SK-N-SH (cell line): ENCODE data around the gene DDX31. TPM values are rescaled to one million over a fixed set of nuclear protein-coding genes. Genes with fewer than 3 reads are reported as not detected.

ENCODE experiments used
- CTCF ChIA-PET: fragments of 300-600, 350-600 bp; formaldehyde crosslinking; extraction: SDS; loops from one replicate; lab custom pipeline; 2021; lab: Yijun Ruan, JAX
- POLR2A ChIA-PET: fragments of 350-600 bp; sonication (Branson Sonifier 250); formaldehyde crosslinking; extraction: SDS; loops from one replicate; lab custom pipeline; 2020; ENCODE audit warnings: antibody characterized with exemption, inconsistent platforms; lab: Yijun Ruan, JAX
- DNase-seq: peaks from one replicate; pipeline ENCODE4 v3.0.0; 2012
- H2AFZ ChIP-seq: fragments of 200-600 bp; sonication (generic); 2 replicates; pipeline ENCODE4 v1.8.1; 2016; ENCODE audit warnings: antibody characterized with exemption, mild to moderate bottlenecking, low read depth
- H3F3A ChIP-seq: fragments of 200-600 bp; sonication (generic); replicated peaks from 2 replicates; pipeline ENCODE3; 2016; ENCODE audit warnings: antibody characterized with exemption, mild to moderate bottlenecking; ENCODE audit not compliant: insufficient read depth
- H3K27ac ChIP-seq, 2 experiments: fragments of 200-500 bp in 1 of 2; fragments of 200-600 bp in 1 of 2; sonication (Bioruptor generic) in 1 of 2; sonication (generic), shearing (Covaris generic) in 1 of 2; 2 replicates each; pipeline versions ENCODE4 v1.5.1 to v1.6.1; 2014 to 2016; ENCODE audit warnings: low read depth in 2 of 2, inconsistent platforms in 1 of 2, low read length in 1 of 2, mild to moderate bottlenecking in 1 of 2, mixed read lengths in 1 of 2
- H3K27me3 ChIP-seq: fragments of 200-600 bp; sonication (generic), shearing (Covaris generic); 2 replicates; pipeline ENCODE4 v1.6.1; 2016; ENCODE audit warnings: mixed run types; ENCODE audit not compliant: insufficient read depth
- H3K36me3 ChIP-seq, 2 experiments: fragments of 200-500 bp in 1 of 2; fragments of 200-600 bp in 1 of 2; sonication (Bioruptor generic) in 1 of 2; sonication (generic) in 1 of 2; replicated peaks in 1 of 2; 2 replicates each; pipeline versions ENCODE3 to v1.5.1; 2014 to 2016; ENCODE audit warnings: low read length in 1 of 2, mild to moderate bottlenecking in 1 of 2; ENCODE audit not compliant: insufficient read depth in 2 of 2, control insufficient read depth in 1 of 2
- H3K4me1 ChIP-seq, 2 experiments: fragments of 200-500 bp in 1 of 2; fragments of 200-600 bp in 1 of 2; sonication (Bioruptor generic) in 1 of 2; sonication (generic), shearing (Covaris generic) in 1 of 2; 2 replicates each; pipeline versions ENCODE4 v1.5.1 to v1.6.1; 2014 to 2016; ENCODE audit warnings: low read depth in 1 of 2, low read length in 1 of 2, mixed run types in 1 of 2; ENCODE audit not compliant: insufficient read depth in 2 of 2, control insufficient read depth in 1 of 2
- H3K4me2 ChIP-seq: fragments of 200-600 bp; sonication (generic), shearing (Covaris generic); 2 replicates; pipeline ENCODE4 v1.6.1; 2017; ENCODE audit warnings: mixed run types
- H3K4me3 ChIP-seq, 2 experiments: fragments of 200-500 bp in 1 of 2; fragments of 200-600 bp in 1 of 2; sonication (Bioruptor generic) in 1 of 2; sonication (generic), shearing (Covaris generic) in 1 of 2; 2 replicates each; pipeline versions ENCODE4 v1.5.1 to v1.8.1; 2014 to 2016; ENCODE audit warnings: low read depth in 2 of 2, inconsistent platforms in 1 of 2, low read length in 1 of 2, mild to moderate bottlenecking in 1 of 2, mixed read lengths in 1 of 2, moderate library complexity in 1 of 2
- H3K79me2 ChIP-seq: fragments of 200-600 bp; sonication (generic); 2 replicates; pipeline ENCODE4 v1.8.1; 2017; ENCODE audit warnings: mild to moderate bottlenecking; ENCODE audit not compliant: insufficient read depth
- H3K9ac ChIP-seq: fragments of 200-600 bp; sonication (generic); 2 replicates; pipeline ENCODE4 v1.6.1; 2017; ENCODE audit warnings: mixed run types
- H3K9me2 ChIP-seq: fragments of 200-600 bp; sonication (generic); 2 replicates; pipeline ENCODE4 v1.6.1; 2017; ENCODE audit warnings: mixed run types
- H3K9me3 ChIP-seq: fragments of 200-600 bp; sonication (generic); 2 replicates; pipeline ENCODE4 v1.6.1; 2017; ENCODE audit warnings: mixed run types, mild to moderate bottlenecking, moderate library complexity
- H4K20me1 ChIP-seq: fragments of 200-600 bp; sonication (generic); 2 replicates; pipeline ENCODE4 v1.6.1; 2017; ENCODE audit warnings: mild to moderate bottlenecking, mixed run types; ENCODE audit not compliant: insufficient read depth
- FOSL2 ChIP-seq: IDR thresholded peaks from 2 replicates; pipeline ENCODE4 v1.4.0; 2012; ENCODE audit warnings: low read depth, mild to moderate bottlenecking, moderate library complexity, borderline replicate concordance
- FOXJ3 ChIP-seq: sonication (generic); formaldehyde crosslinking; IDR thresholded peaks from 2 replicates; pipeline ENCODE4 v1.5.1; 2020; ENCODE audit warnings: mild to moderate bottlenecking, missing genetic modification reagents
- GABPA ChIP-seq: IDR thresholded peaks from 2 replicates; pipeline ENCODE4 v1.4.0; 2012; ENCODE audit warnings: low read depth, mild to moderate bottlenecking
- JUND ChIP-seq: IDR thresholded peaks from 2 replicates; pipeline ENCODE4 v1.4.0; 2012
- MAX ChIP-seq: IDR thresholded peaks from 2 replicates; pipeline ENCODE4 v1.4.0; 2012; ENCODE audit warnings: low read depth
- MXI1 ChIP-seq: IDR thresholded peaks from 2 replicates; pipeline ENCODE4 v1.6.1; 2012; ENCODE audit warnings: mild to moderate bottlenecking, low read depth, low read length, improper control_type of control experiment
- NFIC ChIP-seq: IDR thresholded peaks from 2 replicates; pipeline ENCODE4 v1.4.0; 2012; ENCODE audit warnings: borderline replicate concordance
- POLR2AphosphoS5 ChIP-seq: IDR thresholded peaks from 2 replicates; pipeline ENCODE4 v1.6.1; 2012; ENCODE audit warnings: low read depth, low read length
- RAD21 ChIP-seq: IDR thresholded peaks from 2 replicates; pipeline ENCODE4 v1.6.1; 2012; ENCODE audit warnings: mild to moderate bottlenecking, low read length
- RCOR1 ChIP-seq: fragments of 150-350 bp; IDR thresholded peaks from 2 replicates; pipeline ENCODE4 v1.6.1; 2017; ENCODE audit warnings: antibody characterized with exemption, low read length
- REST ChIP-seq: IDR thresholded peaks from 2 replicates; pipeline ENCODE4 v1.6.1; 2012; ENCODE audit warnings: mild to moderate bottlenecking, low read depth, low read length, moderate library complexity
- RXRA ChIP-seq: IDR thresholded peaks from 2 replicates; pipeline ENCODE4 v1.4.0; 2012; ENCODE audit warnings: low read depth, mild to moderate bottlenecking, borderline replicate concordance
- TAF1 ChIP-seq: IDR thresholded peaks from 2 replicates; pipeline ENCODE4 v1.6.1; 2012; ENCODE audit warnings: low read depth, mild to moderate bottlenecking, low read length, moderate library complexity, borderline replicate concordance
- TCF12 ChIP-seq: IDR thresholded peaks from 2 replicates; pipeline ENCODE4 v1.4.0; 2012
- WGBS: methylation state at CpG from one replicate; pipeline ENCODE4 v1.1.6; 2017; ENCODE audit warnings: low lambda C conversion rate; 5-methylcytosine and 5-hydroxymethylcytosine counted together
- polyA plus RNA-seq, 3 experiments: library from polyadenylated mRNA; depleted of rRNA; stranded (reverse); fragments of >200 nt; gene quantifications; 2 replicates each; pipeline ENCODE4 v1.2.3, GENCODE V29; 2012
- TF ChIP-seq, protein P1 (sequence below): IDR thresholded peaks from 2 replicates; pipeline ENCODE4 v1.4.0; 2012; ENCODE audit warnings: low read depth, borderline replicate concordance

Gene DDX31
- polyA plus RNA-seq, 1 of the 3 experiments (the other 2 are of a cell fraction), result 13.9 TPM

DNA sequence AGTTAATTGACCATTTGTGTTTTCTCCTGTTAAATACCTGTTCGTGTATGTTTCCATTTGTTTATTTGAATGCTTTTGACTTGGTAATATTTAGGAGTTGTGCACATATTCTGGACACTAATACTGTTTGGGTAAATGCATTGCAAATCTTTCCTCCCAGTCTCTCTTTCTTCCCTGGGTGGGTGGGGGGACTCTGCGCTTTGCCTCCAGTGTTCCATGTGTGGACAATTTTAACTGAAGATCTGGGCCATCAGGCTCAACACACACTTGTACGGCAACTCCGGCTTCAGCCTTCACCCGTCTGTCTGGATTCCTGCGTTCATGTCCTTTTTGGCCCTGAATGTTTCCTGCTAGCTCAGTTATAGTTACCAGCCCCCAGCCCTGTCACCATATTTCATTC lies 40.5 kb upstream of the DDX31 start:
- Histone ChIP-seq H3K4me3 (no peak overlapping the region), H3K36me3 (no peaks in the 10 kb centered on the region), H3K27me3 (peaks cover 5% of the 10 kb centered on the region; the same call in 1 of the 2 replicates), H3K79me2 (no peaks in the 10 kb centered on the region), H2AFZ (no peak overlapping the region), H3F3A (no peaks in the 10 kb centered on the region), H4K20me1 (no peaks in the 10 kb centered on the region), H3K27ac (no peak overlapping the region), H3K4me2 (no peak overlapping the region), H3K9me3 (no peaks in the 10 kb centered on the region), H3K4me1 (no peaks in the 10 kb centered on the region), H3K9ac (no peak overlapping the region)
- CTCF ChIA-PET, result interaction anchor here (1.2 kb wide), 1 partner anchor 22 kb away, joined by 3 read pairs; no protein-coding TSS in a partner anchor
- POLR2A ChIA-PET, result no interaction called here
- DNase-seq, result no peak
- TF ChIP-seq FOSL2 (no peak), REST (no peak), NFIC (no peak), JUND (no peak), POLR2AphosphoS5 (no peak), TAF1 (no peak), RXRA (no peak), GABPA (no peak), RCOR1 (no peak), FOXJ3 (CRISPR knock-in tag) (no peak), MXI1 (no peak), TCF12 (no peak), MAX (no peak), RAD21 (no peak)
- TF ChIP-seq, protein P1, sequence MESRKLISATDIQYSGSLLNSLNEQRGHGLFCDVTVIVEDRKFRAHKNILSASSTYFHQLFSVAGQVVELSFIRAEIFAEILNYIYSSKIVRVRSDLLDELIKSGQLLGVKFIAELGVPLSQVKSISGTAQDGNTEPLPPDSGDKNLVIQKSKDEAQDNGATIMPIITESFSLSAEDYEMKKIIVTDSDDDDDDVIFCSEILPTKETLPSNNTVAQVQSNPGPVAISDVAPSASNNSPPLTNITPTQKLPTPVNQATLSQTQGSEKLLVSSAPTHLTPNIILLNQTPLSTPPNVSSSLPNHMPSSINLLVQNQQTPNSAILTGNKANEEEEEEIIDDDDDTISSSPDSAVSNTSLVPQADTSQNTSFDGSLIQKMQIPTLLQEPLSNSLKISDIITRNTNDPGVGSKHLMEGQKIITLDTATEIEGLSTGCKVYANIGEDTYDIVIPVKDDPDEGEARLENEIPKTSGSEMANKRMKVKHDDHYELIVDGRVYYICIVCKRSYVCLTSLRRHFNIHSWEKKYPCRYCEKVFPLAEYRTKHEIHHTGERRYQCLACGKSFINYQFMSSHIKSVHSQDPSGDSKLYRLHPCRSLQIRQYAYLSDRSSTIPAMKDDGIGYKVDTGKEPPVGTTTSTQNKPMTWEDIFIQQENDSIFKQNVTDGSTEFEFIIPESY, result no peak
- TF ChIP-seq, all 33 proteins: peak for 0
- 80% methylated on average over 6 of the region's 6 CpGs for WGBS
- H3K9me2 ChIP-seq, result no peaks in the 10 kb centered on the region
